ENCODE data around the gene ZNF564. TPM values are rescaled to one million over a fixed set of nuclear protein-coding genes. Genes with fewer than 3 reads are reported as not detected.

Gene ZNF564
- total RNA-seq, 1 experiment from 2014 or later: 6.1 TPM

GRCh38 chr19:12478234-12478941, 72.9 kb downstream of the ZNF564 start:
- BruUV-seq (replicated peaks): no TSS peak
- no peaks in the 10 kb centered on the region for H3K36me3 ChIP-seq (ENCODE audit: control insufficient read depth in 1 of 2, insufficient read depth in 2 of 2, low read length in 2 of 2)
- no peak overlapping the region for H3K27ac ChIP-seq (ENCODE audit: low read depth, low read length)
- H4K20me1 ChIP-seq (ENCODE audit: insufficient read depth): no peaks in the 10 kb centered on the region
- no peak for ATAC-seq
- H3K4me1 ChIP-seq (ENCODE audit: control insufficient read depth in 1 of 2, insufficient read depth in 2 of 2, low read length in 2 of 2): no peaks in the 10 kb centered on the region
- intact Hi-C loops (cut with micrococcal nuclease): no loop called here
- no peak overlapping the region for H3K9ac ChIP-seq (ENCODE audit: low read length)
- H3K79me2 ChIP-seq (ENCODE audit: insufficient read depth, low read length): no peaks in the 10 kb centered on the region
- ChIA-PET RAD21 (ENCODE audit: low non-redundant PET in 1 of 2, low total read pairs in 2 of 2, uncharacterized antibody in 2 of 2, unreplicated experiment in 2 of 2) (no interaction called here), CTCF (no interaction called here), POLR2A (no interaction called here)
- no peaks in the 10 kb centered on the region for H3K9me2 ChIP-seq (ENCODE audit: insufficient read depth)
- H3K27me3 ChIP-seq (ENCODE audit: insufficient read depth, low read length): no peaks in the 10 kb centered on the region
- no peak for DNase-seq (ENCODE audit: low read depth, low spot score)
- no peak for TF ChIP-seq REST (IDR thresholded peaks at IDR 0.05; ENCODE audit: low read depth)
- no peak for TF ChIP-seq EZH2 (IDR thresholded peaks at IDR 0.05)
- no peak for TF ChIP-seq CTCF (IDR thresholded peaks at IDR 0.05 in 2 of 3, conservative IDR thresholded peaks at IDR 0.05 in 1 of 3; ENCODE audit: borderline replicate concordance in 1 of 3, insufficient read depth in 1 of 3, low read depth in 2 of 3, low read length in 2 of 3)
- no peak for TF ChIP-seq CBX3 (IDR thresholded peaks at IDR 0.05; ENCODE audit: low read depth)
- TF ChIP-seq ZBTB33 (IDR thresholded peaks at IDR 0.05; ENCODE audit: extremely low read depth, insufficient replicate concordance, low read length): no peak
- TF ChIP-seq ELF1 (IDR thresholded peaks at IDR 0.05; ENCODE audit: borderline replicate concordance, low read depth): no peak
- no peak for TF ChIP-seq CEBPB (IDR thresholded peaks at IDR 0.05; ENCODE audit: low read depth)
- no peak for TF ChIP-seq ATF3 (IDR thresholded peaks at IDR 0.05)
- no peak for TF ChIP-seq JUND (IDR thresholded peaks at IDR 0.05)
- TF ChIP-seq ZFX (IDR thresholded peaks at IDR 0.05): no peak
- no peak for TF ChIP-seq POLR2AphosphoS5 (IDR thresholded peaks at IDR 0.05; ENCODE audit: low read depth, low read length)
- TF ChIP-seq SIN3A (IDR thresholded peaks at IDR 0.05; ENCODE audit: low read depth): no peak
- TF ChIP-seq YY1 (IDR thresholded peaks at IDR 0.05; ENCODE audit: extremely low read depth, insufficient replicate concordance, low read depth, low read length): no peak
- no peak overlapping the region for H3K4me2 ChIP-seq (ENCODE audit: low read length)
- H2AFZ ChIP-seq (ENCODE audit: low read depth, low read length, poor library complexity, severe bottlenecking): no peak overlapping the region
- no peak overlapping the region for H3K4me3 ChIP-seq (replicated peaks in 1 of 2; ENCODE audit: low read depth in 1 of 2, low read length in 2 of 2)
- peaks cover 0 to 6% of the 10 kb centered on the region in 2 experiments; a peak in 1 of 4 replicates for H3K9me3 ChIP-seq (ENCODE audit: control insufficient read depth in 1 of 2, insufficient read depth in 1 of 2, low read depth in 1 of 2, low read length in 2 of 2)
